ENCODE measurements around the gene RUNX3.
"Not testable (repeated sequence)": the region's sequence is repeated elsewhere in the genome, so short reads cannot be mapped to it uniquely, and the experiment has no call there.

RUNX3 gene

DNA sequence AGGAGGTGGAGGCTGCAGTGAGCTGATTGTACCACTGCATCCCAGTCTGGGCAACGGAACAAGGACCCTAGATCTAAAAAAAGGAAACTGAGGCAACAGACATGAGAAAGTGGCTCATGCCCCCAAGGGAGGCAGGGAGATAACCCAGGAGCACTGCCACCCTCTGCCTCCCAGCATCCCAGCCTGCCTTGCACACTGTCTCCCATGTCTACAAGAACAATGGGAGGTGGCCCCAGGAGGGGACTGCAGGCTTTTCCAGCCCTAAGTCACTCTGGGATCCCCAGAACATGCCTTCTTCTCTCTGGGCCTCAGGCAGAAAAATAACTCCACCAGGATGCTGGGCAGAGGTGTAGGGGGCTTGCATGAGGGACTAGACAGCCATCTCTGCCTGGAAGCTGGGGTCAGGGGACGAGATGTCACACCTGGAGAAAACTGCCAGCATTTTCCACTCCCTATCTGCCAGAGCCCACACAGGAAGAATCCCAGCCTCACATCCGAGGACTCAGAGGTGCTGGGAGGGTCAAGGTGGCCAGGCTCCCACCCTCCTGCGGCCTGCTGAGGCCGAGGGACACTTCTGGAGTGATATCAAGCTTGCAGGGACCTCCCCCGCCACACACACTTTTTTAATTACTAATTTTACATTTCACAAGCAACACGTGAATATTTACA is 21.4 kb downstream of the RUNX3 start:
- H3K4me3 Mint-ChIP-seq: no peak overlapping the region
- peak overlapping the region; percentile 86 for H3K27ac Mint-ChIP-seq
- no peaks in the 10 kb centered on the region for H3K27me3 Mint-ChIP-seq
- H3K4me1 Mint-ChIP-seq (ENCODE audit: low read depth): peaks cover 60% of the 10 kb centered on the region
- H3K36me3 Mint-ChIP-seq: peaks cover 12% of the 10 kb centered on the region
- no peaks in the 10 kb centered on the region for H3K9me3 Mint-ChIP-seq (ENCODE audit: low read depth)

DNA sequence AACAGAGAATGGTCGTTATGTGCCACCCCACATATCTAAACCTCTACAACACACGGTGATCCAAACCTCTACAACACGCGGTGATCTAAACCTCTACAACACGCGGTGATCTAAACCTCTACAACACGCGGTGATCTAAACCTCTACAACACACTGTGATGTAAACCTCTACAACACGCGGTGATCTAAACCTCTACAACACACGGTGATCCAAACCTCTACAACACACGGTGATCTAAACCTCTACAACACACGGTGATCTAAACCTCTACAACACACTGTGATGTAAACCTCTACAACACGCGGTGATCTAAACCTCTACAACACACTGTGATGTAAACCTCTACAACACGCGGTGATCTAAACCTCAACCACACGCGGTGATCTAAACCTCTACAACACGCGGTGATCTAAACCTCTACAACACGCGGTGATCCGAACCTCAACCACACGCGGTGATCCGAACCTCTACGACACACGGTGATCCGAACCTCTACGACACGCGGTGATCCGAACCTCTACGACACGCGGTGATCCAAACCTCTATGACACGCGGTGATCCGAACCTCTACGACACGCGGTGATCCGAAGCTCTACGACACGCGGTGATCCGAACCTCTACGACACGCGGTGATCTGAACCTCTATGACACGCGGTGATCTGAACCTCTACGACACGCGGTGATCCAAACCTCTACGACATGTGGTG is 22.3 kb downstream of the RUNX3 start:
- not testable (repeated sequence) for H3K9me3 Mint-ChIP-seq (ENCODE audit: low read depth); H3K27me3 Mint-ChIP-seq
- Mint-ChIP-seq H3K4me3 (peak overlapping the region; percentile 42), H3K4me1 (ENCODE audit: low read depth) (peaks cover 54% of the 10 kb centered on the region), H3K36me3 (peaks cover 12% of the 10 kb centered on the region), H3K27ac (peak overlapping the region; percentile 64)

DNA sequence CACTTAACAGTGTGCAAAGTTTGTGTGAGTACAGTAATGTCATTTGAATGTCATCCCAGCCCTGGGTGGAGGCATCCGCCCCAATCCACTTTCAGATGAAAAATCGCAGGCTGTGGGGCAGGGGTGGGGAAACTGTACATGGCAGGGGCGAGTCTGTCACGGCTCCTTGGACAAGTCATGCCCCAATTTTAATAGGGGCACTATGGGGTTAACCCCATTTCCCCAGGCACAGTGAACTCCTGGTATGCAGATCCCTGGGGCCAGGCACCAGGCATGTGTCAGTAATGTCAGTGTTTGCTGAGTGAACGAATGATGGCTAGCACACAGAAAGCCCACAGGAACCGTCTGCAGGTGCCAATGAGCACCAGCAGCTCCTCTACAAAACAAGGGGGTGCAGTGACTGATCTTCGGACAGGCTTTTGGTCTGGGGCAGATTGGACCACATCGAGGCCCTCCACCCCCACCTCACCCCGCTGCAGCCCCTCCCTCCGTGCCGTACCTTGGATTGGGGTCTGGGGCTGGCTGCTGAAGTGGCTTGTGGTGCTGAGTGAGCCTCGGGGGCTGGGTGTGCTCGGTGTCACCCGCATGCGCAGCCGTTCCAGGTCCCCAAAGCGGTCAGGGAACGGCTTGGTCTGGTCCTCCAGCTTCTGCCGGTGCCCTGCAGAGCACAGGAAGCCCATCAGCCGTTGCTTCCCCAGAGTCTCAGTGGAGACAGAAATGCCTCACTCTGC is 23.2 kb downstream of the RUNX3 start:
- Mint-ChIP-seq H3K36me3 (peaks cover 9% of the 10 kb centered on the region), H3K27ac (no peak overlapping the region), H3K4me1 (ENCODE audit: low read depth) (peaks cover 46% of the 10 kb centered on the region), H3K9me3 (ENCODE audit: low read depth) (no peaks in the 10 kb centered on the region), H3K27me3 (no peaks in the 10 kb centered on the region), H3K4me3 (no peak overlapping the region)

DNA sequence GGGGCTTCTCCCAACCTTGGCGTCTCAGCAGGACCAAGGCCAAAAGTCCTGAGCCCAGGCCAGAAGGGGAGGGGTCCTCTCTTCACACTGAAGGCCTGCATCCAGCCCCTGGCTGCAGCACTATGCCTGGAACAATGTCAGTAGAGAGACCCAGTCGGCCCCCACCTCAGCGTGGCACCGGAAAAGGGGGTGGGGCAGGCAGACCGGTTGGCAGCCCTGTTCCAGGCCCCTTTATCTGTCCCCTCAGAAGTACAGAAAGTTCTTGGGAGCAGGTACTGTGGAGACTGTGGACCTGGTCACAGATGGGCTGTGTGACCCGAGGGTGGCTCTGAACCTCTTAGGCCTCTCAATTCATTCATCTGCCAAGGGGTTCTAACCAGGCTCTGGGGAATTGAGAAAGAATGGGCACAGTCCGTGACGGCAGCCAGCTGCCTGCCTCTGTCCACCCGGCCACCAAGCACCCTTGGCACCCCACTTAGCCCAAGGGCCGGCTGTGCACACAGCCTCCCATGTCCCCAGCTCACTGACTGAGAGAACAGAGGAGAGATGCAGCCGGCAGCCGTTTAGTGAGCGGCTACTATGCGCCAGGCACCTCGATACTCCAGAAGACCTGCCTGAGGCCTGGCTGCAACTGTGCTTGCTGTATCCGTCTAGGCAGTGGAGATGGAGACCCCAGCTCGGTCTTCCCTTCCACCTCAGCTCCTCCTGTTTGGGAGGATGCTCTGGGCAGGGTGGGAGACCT is 23.9 kb downstream of the RUNX3 start:
- Mint-ChIP-seq H3K27me3 (no peaks in the 10 kb centered on the region), H3K36me3 (peaks cover 9% of the 10 kb centered on the region), H3K9me3 (ENCODE audit: low read depth) (no peaks in the 10 kb centered on the region), H3K4me1 (ENCODE audit: low read depth) (peaks cover 42% of the 10 kb centered on the region), H3K4me3 (no peak overlapping the region), H3K27ac (no peak overlapping the region)

DNA sequence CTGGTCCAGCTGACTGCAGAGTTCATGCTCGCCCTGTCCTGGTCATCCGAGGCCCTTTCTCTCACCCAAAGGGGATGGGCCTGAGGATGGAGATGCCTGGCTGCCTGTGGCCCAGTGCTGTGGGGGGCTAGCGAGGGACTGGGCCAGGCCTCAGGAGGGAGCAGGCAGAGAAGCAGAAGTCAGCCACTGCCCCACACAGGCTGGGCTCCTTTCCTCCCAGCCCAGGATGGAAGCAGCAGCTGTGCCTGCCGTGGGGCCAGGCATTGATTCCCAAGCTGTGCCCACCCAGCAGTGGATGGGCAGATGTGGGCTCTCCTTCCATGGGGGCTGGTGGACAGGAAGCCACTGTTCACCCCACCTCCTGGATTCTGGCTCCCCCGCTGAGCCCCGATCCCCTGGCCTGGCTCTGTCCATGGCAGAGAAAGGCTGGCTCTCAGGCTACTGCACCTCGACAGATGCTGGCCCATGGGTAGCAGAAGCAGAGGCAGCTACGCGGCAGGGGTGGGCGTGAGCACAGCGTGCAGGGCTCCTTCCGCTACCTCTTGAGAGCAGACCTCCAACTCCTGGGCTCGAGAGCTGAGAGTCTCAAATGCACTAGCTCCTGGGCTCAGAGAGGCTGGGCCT is 24.6 kb downstream of the RUNX3 start:
- H3K27ac Mint-ChIP-seq: peak overlapping the region; percentile 41
- no peak overlapping the region for H3K4me3 Mint-ChIP-seq
- peaks cover 9% of the 10 kb centered on the region for H3K36me3 Mint-ChIP-seq
- no peaks in the 10 kb centered on the region for H3K9me3 Mint-ChIP-seq (ENCODE audit: low read depth)
- peaks cover 38% of the 10 kb centered on the region for H3K4me1 Mint-ChIP-seq (ENCODE audit: low read depth)
- no peaks in the 10 kb centered on the region for H3K27me3 Mint-ChIP-seq

DNA sequence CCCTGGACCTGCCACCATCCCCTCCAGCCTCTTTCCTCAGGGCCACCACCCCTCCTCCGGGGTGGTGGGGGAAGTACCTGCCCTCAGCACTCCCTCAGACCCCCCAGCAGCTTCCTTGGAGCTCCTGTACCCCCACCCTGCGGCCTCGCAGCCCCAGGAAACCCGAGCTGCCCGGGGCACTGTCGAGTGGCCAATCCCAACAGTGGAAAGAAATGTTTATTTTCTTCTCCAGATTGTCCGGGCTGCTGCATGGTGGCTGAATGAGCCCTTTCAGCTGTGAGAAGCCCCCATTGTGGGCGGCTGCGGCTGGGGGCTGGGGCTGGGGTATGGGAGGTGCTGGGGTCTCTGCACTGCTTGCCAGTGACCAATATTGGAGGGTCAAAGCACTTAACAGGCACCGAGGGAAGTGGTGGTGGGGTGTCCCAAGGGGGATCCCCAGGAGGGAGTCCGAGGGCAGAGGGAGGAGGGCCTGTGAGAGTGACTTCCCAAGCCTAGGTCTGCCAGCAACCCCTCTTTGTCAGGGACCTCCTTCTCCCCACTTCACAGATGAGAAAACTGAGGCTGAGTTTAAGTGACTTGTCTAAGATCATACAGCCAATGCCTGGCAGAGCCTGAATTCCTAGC is 25.2 kb downstream of the RUNX3 start:
- no peak overlapping the region for H3K4me3 Mint-ChIP-seq
- H3K4me1 Mint-ChIP-seq (ENCODE audit: low read depth): peaks cover 40% of the 10 kb centered on the region
- no peaks in the 10 kb centered on the region for H3K9me3 Mint-ChIP-seq (ENCODE audit: low read depth)
- H3K27me3 Mint-ChIP-seq: no peaks in the 10 kb centered on the region
- H3K36me3 Mint-ChIP-seq: peaks cover 9% of the 10 kb centered on the region
- H3K27ac Mint-ChIP-seq: peak overlapping the region; percentile 41

DNA sequence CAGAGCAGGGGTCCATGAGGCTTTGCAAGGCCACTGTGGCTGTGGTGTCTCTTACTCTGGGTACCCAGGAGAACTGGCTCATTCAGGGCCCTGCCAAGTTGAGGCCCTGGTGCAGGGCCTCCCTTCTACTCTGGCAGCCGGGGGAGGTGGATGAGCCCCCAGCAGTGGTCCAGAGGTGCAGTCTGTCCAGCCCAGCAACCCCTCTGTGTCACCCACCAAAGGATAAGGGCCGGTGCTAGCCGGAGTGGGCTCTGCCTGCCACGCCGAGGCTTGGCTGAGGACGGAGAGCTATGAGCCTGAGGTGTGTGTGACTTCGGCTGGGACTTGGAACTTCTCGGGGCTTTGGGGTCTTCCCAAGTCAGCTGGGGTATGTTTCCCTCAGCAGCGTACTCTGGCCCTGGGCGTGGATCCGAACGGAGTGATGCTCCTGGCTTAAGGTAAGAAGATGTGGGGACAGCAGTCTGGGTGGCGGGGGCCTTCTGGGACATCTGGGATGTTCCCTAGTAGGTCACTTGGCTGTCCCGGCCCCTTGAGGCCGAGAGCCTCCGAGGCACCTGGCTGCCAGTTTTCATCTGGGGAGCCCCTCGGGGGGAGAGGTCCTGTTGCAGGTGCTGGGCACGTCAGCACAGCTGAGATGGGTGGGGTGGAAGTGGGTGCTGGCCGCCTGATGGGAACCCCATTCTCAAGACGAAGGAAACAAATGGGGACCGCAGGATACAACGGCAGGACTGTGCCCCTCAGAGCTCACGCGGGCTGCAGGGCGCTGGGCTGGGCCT is 25.9 kb downstream of the RUNX3 start:
- H3K4me3 Mint-ChIP-seq: no peak overlapping the region
- H3K27me3 Mint-ChIP-seq: no peaks in the 10 kb centered on the region
- no peaks in the 10 kb centered on the region for H3K9me3 Mint-ChIP-seq (ENCODE audit: low read depth)
- H3K27ac Mint-ChIP-seq: peak overlapping the region; percentile 28
- peaks cover 5% of the 10 kb centered on the region for H3K36me3 Mint-ChIP-seq
- H3K4me1 Mint-ChIP-seq (ENCODE audit: low read depth): peaks cover 40% of the 10 kb centered on the region

DNA sequence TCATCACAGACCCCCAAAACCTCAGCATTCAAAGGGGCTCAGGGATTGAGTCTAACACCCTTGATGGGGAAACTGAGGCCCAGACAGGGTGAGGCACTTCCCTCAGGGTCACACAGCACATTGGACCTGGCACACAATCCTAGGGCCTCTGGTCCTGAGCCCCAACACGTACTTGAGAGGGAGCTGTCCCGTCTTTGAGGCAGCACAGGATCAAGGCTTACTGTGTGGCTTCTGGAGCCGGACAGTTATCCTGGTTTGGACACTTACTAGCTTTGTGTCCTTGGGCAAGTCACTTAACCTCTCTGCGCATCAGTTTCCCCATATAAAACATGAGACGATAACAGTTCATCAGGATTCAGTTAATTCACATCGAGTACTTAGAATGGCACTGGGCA is 26.5 kb downstream of the RUNX3 start:
- Mint-ChIP-seq H3K4me1 (ENCODE audit: low read depth) (peaks cover 43% of the 10 kb centered on the region), H3K4me3 (no peak overlapping the region), H3K27ac (no peak overlapping the region), H3K27me3 (no peaks in the 10 kb centered on the region), H3K36me3 (peaks cover 5% of the 10 kb centered on the region), H3K9me3 (ENCODE audit: low read depth) (no peaks in the 10 kb centered on the region)

DNA sequence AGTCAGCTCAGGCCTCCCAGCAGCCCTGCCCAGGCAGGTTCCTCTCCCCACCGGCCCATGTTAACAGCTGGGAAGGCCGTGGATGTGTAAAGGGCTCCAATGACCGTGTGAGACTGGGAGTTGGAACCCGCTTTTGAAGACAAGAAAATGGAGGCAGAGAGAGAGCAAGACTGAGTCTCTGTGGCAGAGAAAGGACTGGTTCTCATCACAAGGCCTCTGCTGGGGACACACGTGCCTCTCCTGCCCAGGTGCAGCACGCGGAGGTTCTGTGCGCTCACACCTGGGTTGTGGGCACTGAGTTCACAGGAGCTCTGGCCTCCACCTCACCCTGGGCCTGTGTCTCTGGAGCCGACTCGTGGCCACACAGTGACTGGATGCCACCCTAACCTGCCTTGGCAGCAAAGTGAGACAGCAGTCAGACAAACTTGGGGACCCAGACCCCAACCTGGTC is 27.0 kb downstream of the RUNX3 start:
- H3K9me3 Mint-ChIP-seq (ENCODE audit: low read depth): no peaks in the 10 kb centered on the region
- H3K4me1 Mint-ChIP-seq (ENCODE audit: low read depth): peaks cover 44% of the 10 kb centered on the region
- H3K27me3 Mint-ChIP-seq: no peaks in the 10 kb centered on the region
- H3K27ac Mint-ChIP-seq: no peak overlapping the region
- peaks cover 3% of the 10 kb centered on the region for H3K36me3 Mint-ChIP-seq
- H3K4me3 Mint-ChIP-seq: no peak overlapping the region

DNA sequence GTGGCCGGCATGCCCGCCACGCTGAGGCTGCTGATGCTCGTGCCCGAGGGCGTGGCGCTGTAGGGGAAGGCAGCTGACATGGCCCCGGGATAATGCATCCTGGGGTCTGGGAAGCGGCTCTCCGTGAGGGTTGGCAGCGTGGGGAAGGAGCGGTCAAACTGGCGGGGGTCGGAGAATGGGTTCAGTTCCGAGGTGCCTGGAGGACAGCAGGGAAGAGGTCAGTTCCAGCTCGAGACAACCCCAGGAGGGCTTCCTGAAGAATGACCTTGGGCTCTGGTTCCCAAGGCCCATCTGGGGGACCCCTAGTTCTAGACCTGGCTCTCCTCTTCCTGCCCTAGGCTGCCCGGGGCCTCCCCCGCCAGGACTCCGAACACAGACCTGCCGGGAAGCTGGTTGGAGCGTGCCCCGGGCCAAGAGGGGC is 27.6 kb downstream of the RUNX3 start:
- Mint-ChIP-seq H3K36me3 (no peaks in the 10 kb centered on the region), H3K4me1 (ENCODE audit: low read depth) (peaks cover 41% of the 10 kb centered on the region), H3K9me3 (ENCODE audit: low read depth) (no peaks in the 10 kb centered on the region), H3K27ac (peak overlapping the region; percentile 64), H3K4me3 (no peak overlapping the region), H3K27me3 (no peaks in the 10 kb centered on the region)

DNA sequence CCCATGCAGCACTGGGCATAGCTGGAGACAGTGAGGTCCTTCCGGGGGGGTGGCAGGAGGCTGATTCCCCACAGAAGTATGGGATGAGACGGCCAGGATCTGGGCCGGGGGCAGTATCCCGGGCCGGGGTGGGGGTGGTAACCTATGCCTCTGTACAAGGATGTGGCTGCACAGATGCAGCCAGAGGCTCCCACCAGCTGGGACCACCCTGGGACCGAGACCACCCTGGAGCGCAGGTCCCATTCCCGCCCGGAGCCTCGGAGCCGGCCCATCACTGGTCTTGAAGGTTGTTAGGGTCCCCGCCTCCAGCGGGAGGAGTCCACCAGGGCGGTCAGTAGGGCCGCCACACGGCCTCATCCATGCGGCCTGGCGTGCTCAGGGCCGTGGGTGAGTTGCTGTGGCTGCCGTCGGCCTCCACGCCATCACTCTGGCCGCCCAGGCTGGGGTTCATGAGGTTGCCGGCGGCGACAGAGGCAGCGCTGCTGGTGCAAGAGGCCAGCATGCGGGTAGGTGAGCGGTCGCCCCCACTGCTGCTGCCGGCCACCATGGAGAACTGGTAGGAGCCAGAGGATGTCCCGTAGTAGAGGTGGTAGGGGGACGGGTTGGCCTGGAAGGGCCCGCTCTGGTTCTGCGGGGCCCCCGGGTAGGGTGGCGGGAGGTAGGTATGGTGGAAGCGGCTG is 28.1 kb downstream of the RUNX3 start:
- H3K27ac Mint-ChIP-seq: peak overlapping the region; percentile 64
- no peaks in the 10 kb centered on the region for H3K36me3 Mint-ChIP-seq

DNA sequence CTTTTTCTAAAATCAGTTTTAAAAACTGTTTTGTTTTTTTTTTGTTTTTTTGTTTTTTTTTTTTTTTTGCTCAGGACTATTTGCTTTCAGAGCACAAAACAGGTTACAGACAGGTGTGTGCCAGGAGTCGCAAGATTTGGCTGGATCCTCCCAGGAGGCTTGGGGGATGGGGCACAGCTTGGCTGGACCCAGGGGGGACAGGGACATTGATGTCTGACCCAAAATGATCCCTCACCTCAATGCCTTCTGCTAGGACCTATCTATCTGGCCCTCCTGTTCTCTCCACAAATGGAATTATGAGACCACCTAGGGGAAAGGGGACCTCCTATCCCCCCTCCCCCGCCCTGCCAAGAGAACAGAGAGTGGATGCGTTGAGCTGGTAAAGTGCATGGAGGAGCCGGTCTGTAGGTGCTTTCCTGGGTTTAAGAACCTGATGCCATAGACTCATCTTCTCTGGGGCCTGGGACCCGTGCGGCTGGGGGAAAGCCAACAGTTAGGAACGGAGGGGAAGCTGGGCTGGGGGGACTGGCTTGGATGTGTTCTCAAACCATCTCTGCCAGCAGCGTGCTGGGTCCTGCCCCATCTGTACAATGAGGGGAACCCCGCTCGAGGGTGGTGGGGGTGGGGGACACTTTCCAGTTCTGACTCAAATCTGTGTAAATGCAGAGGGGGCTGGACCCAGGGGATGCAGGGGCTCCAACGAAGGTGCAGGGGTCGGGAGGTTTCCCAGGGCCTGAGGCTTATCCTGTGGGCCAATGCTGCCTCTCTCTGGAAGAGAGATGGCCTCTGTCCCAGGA is 28.9 kb downstream of the RUNX3 start:
- no peaks in the 10 kb centered on the region for H3K27me3 Mint-ChIP-seq
- no peaks in the 10 kb centered on the region for H3K9me3 Mint-ChIP-seq (ENCODE audit: low read depth)
- H3K4me1 Mint-ChIP-seq (ENCODE audit: low read depth): peaks cover 39% of the 10 kb centered on the region
- H3K27ac Mint-ChIP-seq: peak overlapping the region; percentile 41
- no peaks in the 10 kb centered on the region for H3K36me3 Mint-ChIP-seq
- H3K4me3 Mint-ChIP-seq: no peak overlapping the region

More for the DNA sequence above, 28.1 kb downstream of the RUNX3 start:
- Mint-ChIP-seq H3K4me1 (ENCODE audit: low read depth) (peaks cover 39% of the 10 kb centered on the region), H3K4me3 (no peak overlapping the region), H3K9me3 (ENCODE audit: low read depth) (no peaks in the 10 kb centered on the region), H3K27me3 (no peaks in the 10 kb centered on the region)
